Keratinocyte (primary cell): ENCODE measurements around the gene RBM34.

Experiments
- CTCF ChIP-seq, 3 experiments: IDR thresholded peaks in 1 of 3; conservative IDR thresholded peaks in 1 of 3; optimal IDR thresholded peaks in 1 of 3; 2 replicates in 2 of 3; 3 replicates in 1 of 3; pipeline versions ENCODE3 to v1.5.1; 2011; ENCODE audit warnings: low read length in 3 of 3, mild to moderate bottlenecking in 3 of 3, moderate library complexity in 2 of 3, control low read depth in 1 of 3, inconsistent platforms in 1 of 3; ENCODE audit not compliant: insufficient read depth in 2 of 3; ENCODE audit errors: extremely low read depth in 1 of 3
- EZH2 ChIP-seq: IDR thresholded peaks from one replicate; pipeline ENCODE4 v1.6.1; 2012; ENCODE audit warnings: inconsistent platforms, mild to moderate bottlenecking, low read length, moderate library complexity

DNA sequence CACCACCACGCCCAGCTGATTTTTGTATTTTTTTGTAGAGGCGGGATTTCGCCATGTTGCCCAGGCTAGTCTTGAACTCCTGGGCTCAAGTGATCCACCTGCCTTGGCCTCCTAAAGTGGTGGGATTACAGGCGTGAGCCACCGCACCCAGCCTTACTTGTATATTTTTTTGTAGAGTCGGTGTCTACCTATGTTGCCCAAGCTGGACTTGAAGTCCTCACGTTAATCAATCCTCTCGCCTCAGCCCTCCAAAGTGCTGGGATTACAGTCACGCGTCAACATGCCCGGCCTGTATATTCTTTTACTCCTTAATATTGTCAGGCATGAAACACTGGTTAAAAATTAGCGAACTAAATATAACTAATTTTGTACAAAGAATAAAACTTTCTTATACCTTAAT, 26.9 kb downstream of the RBM34 start:
- TF ChIP-seq CTCF (optimal IDR thresholded peaks at IDR 0.05 in 1 of 3, IDR thresholded peaks at IDR 0.05 in 1 of 3, conservative IDR thresholded peaks at IDR 0.05 in 1 of 3; ENCODE audit: extremely low read depth in 1 of 3, insufficient read depth in 2 of 3, low read length in 3 of 3) = no peak
- no peak for TF ChIP-seq EZH2
